Adrenal gland (tissue), 12 donors: Measurements from ENCODE around the gene VEGFC. TPM values are rescaled to one million over a fixed set of nuclear protein-coding genes. Genes with fewer than 3 reads are reported as not detected.

Experiments
- DNase-seq, 7 donors: peaks; one replicate each; pipeline ENCODE4 v3.0.0-alpha.2; 2019 to 2020
- H3K27ac ChIP-seq, 5 donors: fragments of 200-600 bp; sonication (generic) in 4 of 5; 1 replicate in 3 of 5; 2 replicates in 2 of 5; pipeline versions ENCODE4 v1.5.1 to v1.8.0; 2016 to 2020; ENCODE audit warnings: mild to moderate bottlenecking in 1 of 5
- H3K27me3 ChIP-seq: fragments of 200-600 bp; 2 replicates; pipeline ENCODE4 v1.8.0; 2021
- H3K36me3 ChIP-seq, 2 donors: fragments of 200-600 bp; replicated peaks in 1 of 2; 1 replicate in 1 of 2; 2 replicates in 1 of 2; pipeline versions ENCODE4 v1.5.1 to v1.8.0; 2018 to 2022
- H3K4me1 ChIP-seq, 2 donors: fragments of 200-600 bp; replicated peaks in 1 of 2; 1 replicate in 1 of 2; 2 replicates in 1 of 2; pipeline versions ENCODE4 v1.5.1 to v1.8.0; 2018 to 2021
- H3K4me3 ChIP-seq, 4 donors: fragments of 200-600 bp; sonication (generic) in 3 of 4; one replicate each; pipeline ENCODE4 v1.5.1; 2016 to 2018
- H3K9me3 ChIP-seq, 3 donors: fragments of 200-600 bp; sonication (generic) in 1 of 3; replicated peaks in 1 of 3; 1 replicate in 2 of 3; 2 replicates in 1 of 3; pipeline versions ENCODE4 v1.5.1 to v1.8.0; 2016 to 2021
- CTCF ChIP-seq, 6 experiments: fragments of 450-650 bp in 4 of 6; fragments of 200-600 bp in 2 of 6; sonication (generic) in 1 of 6; IDR thresholded peaks; 1 replicate in 5 of 6; 2 replicates in 1 of 6; pipeline versions ENCODE4 v1.5.1 to v1.8.0; 2016 to 2021; ENCODE audit warnings: antibody characterized with exemption in 6 of 6, mild to moderate bottlenecking in 2 of 6, moderate library complexity in 1 of 6
- POLR2A ChIP-seq, 2 donors: fragments of 450-650 bp; IDR thresholded peaks; one replicate each; pipeline ENCODE4 v1.6.1; 2017; ENCODE audit warnings: antibody characterized with exemption in 2 of 2, mild to moderate bottlenecking in 2 of 2, moderate library complexity in 1 of 2
- WGBS, 4 donors: extraction: QIAGEN DNeasy Blood & Tissue Kit in 2 of 4; methylation state at CpG; one replicate each; pipeline versions ENCODE4 v1.1.5 to v1.1.7; 2013 to 2017; 5-methylcytosine and 5-hydroxymethylcytosine counted together
- intact Hi-C, 2 donors: fragments of 100-400 bp; cut with DNase I; formaldehyde crosslinking; loops; one replicate each; pipeline versions ENCODE4 v1.14.1 to v1.15.0; 2022 to 2023
- polyA plus RNA-seq, 3 donors: library from polyadenylated mRNA; stranded (reverse); fragments of 200-250 nt in 2 of 3; fragments of 350-450 nt in 1 of 3; fragmentation: Illumina TruSeq in 1 of 3; extraction: RNeasy Lipid Tissue Mini Kit (QIAGEN cat#74804) in 1 of 3; gene quantifications; one replicate each; pipeline ENCODE4 v1.2.3, GENCODE V29; 2013 to 2014
- total RNA-seq, 9 donors: library from RNA; depleted of rRNA in 4 of 9; stranded (reverse); fragments of >200 nt in 4 of 9; fragments of 120-200 nt in 1 of 9; fragmentation: NEBNext Ultra II Directional in 1 of 9; extraction: Animal tissue kit (Norgen Biotek cat#: 25700) in 1 of 9; gene quantifications; one replicate each; pipeline versions ENCODE4 v1.1.0 to v1.2.4, GENCODE V29; 2013 to 2023
- donor health status: healthy with polysubstance abuse.
- donor health status: Bipolar disorder and iron deficiency.
- donor health status: DM: yes; HTN: yes; CAD: no.
- donor health status: DM: no; HTN: no; CAD: no.
- donor health status: DM: no; HTN: no; CAD: no.
- donor health status: DM: yes; HTN: yes; CAD: no.

VEGFC gene
- total and polyA plus RNA-seq, 12 donors = 2.9 to 30.7 (median 8.2) TPM

- WGBS, 4 donors = 78 to 87% (median 83%) methylated on average over 5 of the region's 5 CpGs
- DNase-seq = no peak
- Histone ChIP-seq H3K9me3 (no peaks in the 10 kb centered on the region), H3K36me3 (no peaks in the 10 kb centered on the region), H3K4me3 (no peak overlapping the region), H3K27me3 (no peaks in the 10 kb centered on the region), H3K27ac (no peak overlapping the region), H3K4me1 (no peaks in the 10 kb centered on the region)
- intact Hi-C loops = no loop called here
- no peak for TF ChIP-seq CTCF (IDR thresholded peaks at IDR 0.05)
- TF ChIP-seq POLR2A (IDR thresholded peaks at IDR 0.05) = no peak
Observed at GRCh38 chr4:176806778-176807375, 14.2 kb upstream of the VEGFC start.

DNA sequence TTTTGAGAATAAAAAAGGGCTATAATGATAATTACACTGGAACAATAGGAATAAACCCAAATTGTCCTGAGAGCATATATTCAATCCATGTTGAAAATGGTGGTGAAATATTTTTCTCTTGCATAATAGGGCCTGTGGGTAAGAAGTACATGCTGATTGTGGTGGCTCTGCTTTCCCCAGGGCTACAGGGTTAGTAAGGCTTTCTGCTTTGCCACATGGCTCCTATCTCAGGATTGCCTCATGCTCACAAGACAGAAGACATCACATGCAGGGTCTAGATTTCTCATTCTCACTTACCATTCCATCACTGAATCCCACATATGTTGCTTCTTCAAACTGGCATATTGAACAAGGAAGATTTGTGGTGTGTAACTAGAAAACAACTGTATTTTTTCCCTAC lies 12.4 kb upstream of the VEGFC start:
- TF ChIP-seq CTCF (IDR thresholded peaks at IDR 0.05) (no peak), POLR2A (IDR thresholded peaks at IDR 0.05) (no peak)
- H3K27me3 ChIP-seq = no peaks in the 10 kb centered on the region
- no peaks in the 10 kb centered on the region for H3K9me3 ChIP-seq

DNA sequence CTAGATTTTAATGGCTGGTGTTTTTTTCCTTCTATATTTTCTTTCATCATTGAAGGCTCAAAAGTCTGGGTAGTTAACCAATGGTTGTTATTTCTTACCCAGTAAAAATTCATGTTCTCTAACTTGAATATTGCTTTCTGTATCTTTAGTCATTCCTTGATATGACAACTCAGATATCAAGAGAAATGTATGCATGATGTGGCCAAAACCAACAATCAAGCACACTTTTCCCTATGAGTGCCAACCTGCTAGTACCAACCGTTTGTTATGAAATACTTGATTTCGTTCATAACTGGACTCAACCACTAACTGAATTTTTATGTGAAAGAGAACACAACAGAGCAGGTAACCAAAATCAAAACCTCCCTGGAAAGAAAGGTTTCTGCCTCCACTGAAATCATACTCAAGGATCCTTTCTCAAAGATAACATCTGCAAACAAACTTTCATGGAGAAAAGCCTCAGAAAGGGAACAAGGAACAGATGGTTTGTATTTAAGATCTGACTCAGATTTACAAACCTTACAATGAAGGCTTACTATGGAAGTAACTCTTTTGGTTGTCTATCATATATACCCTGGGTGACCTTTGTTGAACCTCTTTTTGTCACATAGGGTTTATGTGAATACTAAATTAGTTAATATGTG lies 8.3 kb upstream of the VEGFC start:
- TF ChIP-seq CTCF (IDR thresholded peaks at IDR 0.05) (no peak), POLR2A (IDR thresholded peaks at IDR 0.05) (no peak)
- WGBS, 4 donors = 0 to 1% (median 0%) methylated on average over 2 of the region's 2 CpGs
- Histone ChIP-seq H3K4me3 (no peak overlapping the region), H3K4me1 (no peaks in the 10 kb centered on the region), H3K27ac (no peak overlapping the region), H3K9me3 (no peaks in the 10 kb centered on the region), H3K36me3 (no peaks in the 10 kb centered on the region), H3K27me3 (no peaks in the 10 kb centered on the region)
- intact Hi-C loops = no loop called here
- no peak for DNase-seq

More for the DNA sequence above, 12.4 kb upstream of the VEGFC start:
- H3K36me3 ChIP-seq = no peaks in the 10 kb centered on the region
- no peak overlapping the region for H3K27ac ChIP-seq
- H3K4me1 ChIP-seq = no peaks in the 10 kb centered on the region
- intact Hi-C loops = no loop called here
- DNase-seq = no peak
- H3K4me3 ChIP-seq = no peak overlapping the region

DNA sequence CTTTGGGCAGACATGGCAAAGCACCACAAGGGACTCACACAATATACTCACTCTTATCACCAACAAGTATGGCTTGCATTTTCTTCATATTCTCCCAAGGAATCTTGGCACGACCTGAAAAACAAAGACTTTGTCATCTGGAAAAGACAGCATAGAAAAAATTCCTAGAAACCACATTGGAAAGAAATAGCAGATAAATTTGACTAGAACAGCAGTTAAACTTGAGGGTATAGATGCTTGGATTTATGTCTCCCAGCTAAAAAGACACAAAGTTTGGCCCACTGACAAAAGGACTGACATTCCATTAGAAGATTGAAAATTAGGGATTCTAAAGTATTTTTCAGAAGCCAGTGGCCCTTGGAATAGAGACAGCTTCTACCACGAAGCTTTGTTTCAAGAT lies 6.9 kb upstream of the VEGFC start:
- 70 to 82% (median 74%) methylated on average over 2 of the region's 2 CpGs for WGBS, 4 donors

More for the DNA sequence above, 6.9 kb upstream of the VEGFC start:
- no peak for DNase-seq
- intact Hi-C loops = no loop called here
- no peak overlapping the region for H3K4me3 ChIP-seq
- H3K27me3 ChIP-seq = no peaks in the 10 kb centered on the region
- no peak overlapping the region for H3K27ac ChIP-seq
- H3K9me3 ChIP-seq = no peaks in the 10 kb centered on the region
- H3K4me1 ChIP-seq = no peaks in the 10 kb centered on the region
- H3K36me3 ChIP-seq = no peaks in the 10 kb centered on the region
- TF ChIP-seq CTCF (IDR thresholded peaks at IDR 0.05) = no peak
- TF ChIP-seq POLR2A (IDR thresholded peaks at IDR 0.05) = no peak
